ENCODE measurements around the gene FIGN.

GRCh38 chr2:163701399-163702195 is 34.2 kb downstream of the FIGN start:
- TF ChIP-seq CTCF (IDR thresholded peaks at IDR 0.05) (no peak), POLR2A (IDR thresholded peaks at IDR 0.05) (no peak)

Data from breast epithelium (tissue), 3 donors.